GM21529 (cell line): ENCODE measurements around the gene CD4.
A peak's percentile ranks its signal among the peaks of the same experiment; 100 is the strongest.
"Not testable (repeated sequence)": the region's sequence is repeated elsewhere in the genome, so short reads cannot be mapped to it uniquely, and the experiment has no call there.

ENCODE experiments used
- ATAC-seq: cut with Tn5 transposase; IDR thresholded peaks from one replicate; pipeline ENCODE4 v1.9.1; 2021; ENCODE audit not compliant: unreplicated experiment

The CD4 gene

DNA sequence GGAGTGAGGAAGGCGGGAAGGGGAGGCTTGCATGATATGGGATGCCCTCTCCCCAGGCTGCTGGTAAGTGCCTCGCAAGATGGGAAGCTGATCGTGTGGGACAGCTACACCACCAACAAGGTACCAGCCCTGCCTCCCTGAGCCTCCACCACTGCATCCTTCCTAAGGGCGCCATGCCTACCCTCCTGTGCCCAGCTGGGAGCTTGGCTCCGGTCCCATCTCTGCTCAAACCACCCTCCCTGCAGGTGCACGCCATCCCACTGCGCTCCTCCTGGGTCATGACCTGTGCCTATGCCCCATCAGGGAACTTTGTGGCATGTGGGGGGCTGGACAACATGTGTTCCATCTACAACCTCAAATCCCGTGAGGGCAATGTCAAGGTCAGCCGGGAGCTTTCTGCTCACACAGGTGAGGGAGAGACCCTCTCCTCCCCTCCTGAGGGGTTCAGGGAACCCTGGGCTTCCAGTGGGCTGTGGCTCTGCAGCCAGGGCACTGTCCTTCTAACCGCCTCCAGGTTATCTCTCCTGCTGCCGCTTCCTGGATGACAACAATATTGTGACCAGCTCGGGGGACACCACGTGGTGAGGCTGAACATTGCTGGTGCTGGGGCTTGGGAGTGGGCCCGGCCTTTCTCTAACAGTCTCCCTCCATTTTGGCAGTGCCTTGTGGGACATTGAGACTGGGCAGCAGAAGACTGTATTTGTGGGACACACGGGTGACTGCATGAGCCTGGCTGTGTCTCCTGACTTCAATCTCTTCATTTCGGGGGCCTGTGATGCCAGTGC is 54.0 kb downstream of the CD4 start:
- ATAC-seq, result no peak

DNA sequence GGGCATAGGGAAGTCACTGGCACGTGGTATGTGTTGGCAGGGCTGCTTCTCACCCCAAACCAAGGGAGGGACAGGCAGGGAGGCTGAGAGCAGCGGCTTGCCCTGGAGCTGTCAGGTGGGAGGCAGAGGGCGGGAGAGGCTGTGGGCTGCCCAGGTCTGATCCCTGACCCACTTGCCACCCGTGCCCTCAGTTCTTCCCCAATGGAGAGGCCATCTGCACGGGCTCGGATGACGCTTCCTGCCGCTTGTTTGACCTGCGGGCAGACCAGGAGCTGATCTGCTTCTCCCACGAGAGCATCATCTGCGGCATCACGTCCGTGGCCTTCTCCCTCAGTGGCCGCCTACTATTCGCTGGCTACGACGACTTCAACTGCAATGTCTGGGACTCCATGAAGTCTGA is 56.1 kb downstream of the CD4 start:
- no peak for ATAC-seq

DNA sequence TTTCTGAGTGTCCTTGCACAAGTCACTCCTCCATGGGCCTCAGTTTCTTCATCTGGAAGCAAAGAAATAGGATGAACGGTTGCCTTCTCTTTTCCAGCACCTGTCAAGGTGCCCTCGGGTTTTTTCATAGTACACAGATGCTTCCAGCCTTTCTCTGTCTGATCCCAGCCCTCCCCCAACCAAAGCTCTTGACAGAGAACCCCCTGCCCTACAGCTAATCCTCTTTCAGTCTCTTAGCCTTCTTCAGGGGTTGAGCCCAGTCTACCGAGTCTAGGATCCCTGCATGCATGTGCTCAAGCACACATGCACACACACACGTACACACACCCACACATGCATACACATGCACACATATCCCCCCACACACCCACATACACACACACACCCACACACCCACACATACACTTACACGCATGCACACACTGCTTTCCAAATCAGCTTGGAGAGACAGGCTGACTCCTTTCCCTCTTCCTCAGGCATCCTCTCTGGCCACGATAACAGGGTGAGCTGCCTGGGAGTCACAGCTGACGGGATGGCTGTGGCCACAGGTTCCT is 57.1 kb downstream of the CD4 start:
- no peak for ATAC-seq

DNA sequence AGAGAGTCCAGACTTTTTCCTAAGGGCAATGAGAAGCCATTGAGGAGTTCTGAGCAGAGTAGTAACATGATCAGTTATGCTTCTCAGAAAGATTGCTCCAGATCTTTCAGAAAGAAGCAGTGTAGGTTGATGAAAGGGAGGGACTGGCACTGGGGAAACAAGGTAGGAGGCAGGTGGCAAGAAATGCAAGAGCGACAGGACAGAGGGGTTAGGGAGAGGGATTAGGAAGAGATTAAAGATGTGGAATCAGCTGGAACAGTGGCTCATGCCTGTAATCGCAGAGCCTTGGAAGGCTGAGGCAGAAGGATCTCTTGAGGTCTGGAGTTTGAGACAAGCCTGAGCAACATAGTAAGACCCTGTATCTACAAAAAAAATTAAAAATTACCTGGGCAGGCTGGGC is 58.3 kb downstream of the CD4 start:
- ATAC-seq, result no peak

DNA sequence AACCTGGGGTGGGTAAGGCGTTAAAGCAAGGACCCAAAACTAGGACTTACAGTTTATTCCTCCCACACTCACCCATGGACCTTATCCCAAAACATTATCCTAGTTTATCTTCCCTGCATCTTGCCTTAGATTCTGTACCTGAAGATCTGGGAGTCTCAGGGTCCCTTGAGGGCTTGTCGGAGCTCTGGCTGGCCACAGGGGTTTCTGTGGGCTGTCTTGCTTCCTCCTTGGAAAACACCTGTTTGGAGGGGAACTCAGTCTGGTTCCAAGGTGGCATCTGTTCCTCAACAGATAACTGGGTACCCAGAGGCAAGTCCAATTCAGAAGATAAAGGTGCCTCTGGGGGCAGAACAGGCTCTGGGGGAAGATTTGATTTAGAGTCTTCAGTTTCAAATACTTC is 60.1 kb downstream of the CD4 start:
- ATAC-seq, result no peak

DNA sequence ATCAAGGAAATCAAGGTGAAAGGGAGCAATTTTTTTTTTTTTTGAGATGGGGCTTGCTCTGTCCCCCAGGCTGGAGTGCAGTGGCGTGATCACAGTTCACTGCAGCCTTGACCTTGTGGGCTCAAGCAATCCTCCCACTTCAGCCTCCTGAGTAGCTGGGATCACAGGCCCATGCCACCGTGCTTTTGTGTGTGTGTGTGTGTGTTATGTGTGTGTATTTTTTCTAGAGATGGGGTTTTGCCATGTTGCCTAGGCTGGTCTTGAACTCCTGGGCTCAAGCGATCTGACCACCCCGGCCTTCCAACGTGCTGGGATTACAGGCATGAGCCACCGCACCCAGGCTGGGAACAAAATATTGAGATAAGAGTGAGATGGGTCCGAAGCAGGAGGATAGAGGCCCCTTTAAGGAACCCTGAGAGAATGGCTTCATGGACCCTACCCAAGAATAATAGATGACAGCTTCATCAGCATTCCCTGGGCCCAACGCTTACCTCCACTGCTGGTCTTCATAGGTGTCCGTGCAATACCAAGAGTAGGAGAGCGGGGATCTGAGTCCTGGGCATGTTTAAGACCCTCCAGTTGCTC is 60.7 kb downstream of the CD4 start:
- ATAC-seq, result no peak

DNA sequence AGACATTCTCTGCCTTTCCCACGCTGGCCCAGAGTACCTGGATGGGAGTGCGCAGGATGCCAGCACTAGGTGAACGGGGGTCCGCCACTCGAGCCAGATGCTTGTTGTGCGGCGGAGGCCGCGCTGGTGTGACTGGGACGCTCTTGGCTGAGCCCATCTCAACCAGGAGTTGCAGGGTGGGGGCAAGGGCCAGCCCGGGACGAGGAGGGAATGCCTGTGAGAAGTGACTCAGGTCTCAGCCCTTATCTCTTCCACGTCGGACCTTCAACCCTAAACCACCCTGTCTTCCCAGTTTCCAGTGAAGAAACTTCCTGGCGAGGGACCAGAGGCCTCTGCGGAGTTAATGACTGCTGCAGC is 61.4 kb downstream of the CD4 start:
- no peak for ATAC-seq

DNA sequence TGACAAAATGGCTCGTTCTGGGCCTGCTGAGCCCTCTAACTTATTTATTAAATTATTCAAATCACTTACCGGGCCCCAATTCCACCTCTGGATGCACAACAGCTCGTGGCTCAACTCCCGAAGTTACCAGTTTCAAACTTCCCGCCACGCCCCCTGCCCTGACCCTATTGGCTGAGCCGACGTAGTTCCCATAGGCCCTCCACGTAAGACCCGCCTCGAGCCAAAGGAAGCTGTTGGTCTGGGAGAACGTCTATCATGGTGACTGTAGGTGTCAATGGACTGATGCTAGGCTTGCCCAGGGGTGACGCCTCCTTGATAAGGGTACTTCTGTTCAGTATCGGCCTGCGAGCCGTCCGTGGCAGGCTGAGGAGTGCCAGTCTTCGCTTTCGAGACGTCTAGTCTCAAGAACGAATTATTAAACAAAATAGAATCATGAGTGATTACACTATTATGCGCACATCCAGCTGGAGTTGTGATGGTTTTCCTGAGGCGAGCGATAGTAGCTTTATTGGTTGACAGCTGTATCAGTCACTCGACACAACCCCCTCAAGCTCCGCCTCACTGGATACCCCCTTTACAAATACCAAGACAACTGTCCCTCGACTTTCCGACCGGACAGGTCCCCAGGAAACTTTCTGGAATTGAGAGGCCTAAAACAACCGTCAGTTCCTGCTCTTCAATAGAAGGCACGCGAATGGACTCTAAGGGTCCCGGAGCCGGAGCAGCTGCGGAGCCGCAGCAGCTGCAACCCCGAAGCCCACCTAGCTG is 62.0 kb downstream of the CD4 start, which contains the start of gene CDCA3:
CDCA3 (minus strand) TSS at position 134 of the 768 bp plus-strand sequence. CDS start 334 bp downstream, outside the sequence.
- ATAC-seq, result peak; percentile 52

DNA sequence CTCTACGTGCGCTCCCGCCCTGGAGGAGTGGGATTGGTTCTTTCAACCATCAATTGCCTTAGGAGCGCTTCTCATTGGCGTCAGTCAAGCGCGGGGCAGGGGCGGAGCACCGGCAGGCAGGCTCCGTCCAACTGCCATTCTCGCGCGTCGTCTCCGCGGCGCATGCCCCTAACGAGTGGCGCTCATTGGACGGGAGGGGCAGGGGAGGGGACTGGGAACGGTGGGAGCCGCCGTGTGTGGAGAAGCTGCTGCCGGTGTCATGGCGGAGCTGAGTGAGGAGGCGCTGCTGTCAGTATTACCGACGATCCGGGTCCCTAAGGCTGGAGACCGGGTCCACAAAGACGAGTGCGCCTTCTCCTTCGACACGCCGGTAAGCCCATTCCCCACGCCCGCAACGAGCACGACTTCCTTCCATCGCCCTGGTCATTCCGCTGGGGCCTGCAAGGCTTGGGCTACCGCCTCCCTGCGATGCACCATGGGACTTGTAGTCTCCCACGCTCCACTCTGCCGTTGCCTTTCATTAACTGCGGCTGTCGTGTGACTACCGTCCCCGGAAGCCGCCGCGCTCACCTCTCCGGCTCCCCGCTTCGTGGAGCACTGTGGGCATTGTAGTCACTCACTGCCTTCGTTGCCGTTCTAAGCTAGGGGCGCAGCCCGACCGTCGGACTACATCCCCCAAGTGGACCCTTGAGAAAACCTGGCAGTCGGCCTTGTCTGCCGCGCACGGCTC is 62.8 kb downstream of the CD4 start, which contains the start of gene USP5:
USP5 (plus strand) TSS at position 230 of the 730 bp plus-strand sequence; CDS start at position 260, 30 bp downstream.
- peak; percentile 71 for ATAC-seq

DNA sequence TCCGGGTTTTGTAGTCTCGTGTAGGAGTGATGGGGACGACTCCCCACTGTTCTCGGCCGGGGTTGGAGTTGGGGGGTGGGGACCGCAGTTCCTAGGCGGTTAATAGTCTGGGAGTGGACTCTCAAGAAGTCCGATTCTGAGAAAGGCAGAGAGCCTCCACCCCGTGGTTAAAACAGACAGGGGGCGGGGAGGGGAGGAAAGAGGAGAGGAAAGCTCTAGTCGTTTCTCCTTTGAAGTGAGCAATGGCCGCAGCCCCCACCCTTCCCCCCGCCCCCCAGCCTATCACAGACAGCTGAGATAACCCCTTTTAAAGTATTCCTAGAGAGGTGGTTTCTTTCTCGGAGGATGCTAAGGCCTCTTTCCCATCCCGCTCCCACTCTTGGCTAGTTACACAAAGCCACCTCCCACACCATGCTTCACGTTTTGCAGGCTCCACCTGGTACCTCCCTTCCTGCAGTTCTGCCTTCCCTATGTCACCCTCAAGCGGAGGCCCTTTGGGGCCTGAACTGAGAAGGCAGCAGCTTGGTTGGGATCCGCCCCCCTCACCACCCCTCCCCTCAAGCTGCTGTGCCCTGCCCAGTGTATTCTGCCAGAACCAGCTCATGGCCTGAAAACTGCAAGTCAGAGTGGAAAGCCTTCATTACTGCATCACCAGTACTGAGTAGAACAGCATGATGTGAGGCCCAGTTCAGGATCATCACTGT is 63.5 kb downstream of the CD4 start:
- ATAC-seq, result no peak

DNA sequence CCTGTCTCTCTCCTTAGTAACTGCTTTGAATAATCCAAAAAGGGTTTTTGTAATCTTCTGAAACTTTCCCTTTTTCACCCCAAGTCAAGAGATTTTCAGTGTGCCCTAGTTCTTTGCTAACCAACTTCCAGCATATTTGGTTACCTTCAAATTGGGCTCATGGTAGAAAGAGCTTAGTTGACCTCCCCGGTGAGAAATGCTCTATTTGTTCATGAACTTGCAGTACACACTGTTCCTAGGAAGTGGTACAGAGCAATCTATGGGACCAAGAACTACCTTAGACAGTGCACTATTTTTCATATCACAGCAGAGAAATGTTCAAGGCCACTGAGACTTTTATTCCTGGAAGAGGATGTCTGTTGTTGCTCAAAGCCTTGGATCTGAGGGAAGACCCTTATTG is 64.3 kb downstream of the CD4 start:
- no peak for ATAC-seq

DNA sequence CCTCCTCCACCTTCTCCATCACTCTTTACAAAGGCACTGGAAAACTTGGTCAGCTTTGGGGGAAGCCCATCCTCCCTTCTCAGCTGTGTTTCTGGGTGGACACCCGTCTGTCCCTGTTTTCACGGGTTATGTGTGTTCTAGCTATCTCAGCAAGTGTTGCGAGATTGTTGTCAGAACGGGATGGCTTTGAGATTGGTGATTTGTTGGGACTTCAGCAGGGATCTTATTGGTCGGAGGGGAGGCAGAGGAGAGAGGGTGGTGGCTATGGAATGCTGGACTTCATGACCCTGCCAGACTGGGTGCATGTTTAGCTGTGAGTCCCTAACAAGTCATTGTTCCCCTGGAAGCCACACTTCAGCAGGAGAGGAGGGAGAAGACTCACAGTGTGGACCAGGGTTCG is 64.7 kb downstream of the CD4 start:
- no peak for ATAC-seq

DNA sequence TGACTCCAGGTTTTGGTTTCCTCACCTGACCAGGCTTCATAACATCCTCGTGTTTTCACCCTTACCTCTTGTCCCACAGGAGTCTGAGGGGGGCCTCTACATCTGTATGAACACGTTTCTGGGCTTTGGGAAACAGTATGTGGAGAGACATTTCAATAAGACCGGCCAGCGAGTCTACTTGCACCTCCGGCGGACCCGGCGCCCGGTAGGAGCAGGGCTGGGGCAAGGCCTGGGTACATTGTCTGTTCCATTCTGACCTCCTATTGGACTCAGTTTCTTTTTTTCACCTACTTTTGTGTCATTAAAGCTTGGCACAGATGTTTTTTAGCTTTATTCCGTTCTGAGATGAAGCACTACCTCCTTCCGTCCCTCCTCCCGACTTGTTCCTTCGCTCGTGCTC is 66.0 kb downstream of the CD4 start:
- no peak for ATAC-seq

DNA sequence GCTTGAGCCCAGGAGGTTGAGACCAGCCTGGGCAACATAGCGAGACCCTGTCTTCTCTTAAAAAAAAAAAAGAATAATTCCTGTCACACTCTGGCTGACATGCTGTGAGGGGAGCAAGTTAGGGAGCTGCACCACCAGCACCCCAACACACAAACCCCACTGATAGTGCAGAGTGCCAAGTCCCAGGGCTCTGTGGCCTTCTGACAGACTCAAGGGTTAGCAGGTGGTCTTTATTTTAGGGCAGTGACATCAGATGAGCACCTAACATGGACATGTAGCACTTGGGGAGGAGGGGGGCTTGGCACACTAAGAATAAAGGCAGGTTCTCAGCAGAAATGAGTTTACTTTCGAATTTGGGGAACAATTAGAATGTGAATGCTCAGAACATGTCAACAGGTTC is 69.5 kb downstream of the CD4 start:
- no peak for ATAC-seq

DNA sequence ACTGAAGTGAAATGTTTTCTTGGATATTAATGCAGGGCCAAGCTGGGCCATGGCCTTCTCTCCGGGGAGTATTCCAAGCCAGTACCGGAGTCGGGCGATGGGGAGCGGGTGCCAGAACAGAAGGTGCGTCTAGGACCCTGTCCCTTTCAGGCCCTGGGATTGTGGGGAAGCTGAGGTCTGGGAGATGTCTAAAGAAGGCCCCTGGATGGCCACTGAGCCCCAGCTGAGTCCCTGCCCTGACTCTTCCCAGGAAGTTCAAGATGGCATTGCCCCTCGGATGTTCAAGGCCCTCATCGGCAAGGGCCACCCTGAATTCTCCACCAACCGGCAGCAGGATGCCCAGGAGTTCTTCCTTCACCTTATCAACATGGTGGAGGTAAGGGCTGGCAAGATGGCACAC is 70.8 kb downstream of the CD4 start:
- ATAC-seq, result no peak

DNA sequence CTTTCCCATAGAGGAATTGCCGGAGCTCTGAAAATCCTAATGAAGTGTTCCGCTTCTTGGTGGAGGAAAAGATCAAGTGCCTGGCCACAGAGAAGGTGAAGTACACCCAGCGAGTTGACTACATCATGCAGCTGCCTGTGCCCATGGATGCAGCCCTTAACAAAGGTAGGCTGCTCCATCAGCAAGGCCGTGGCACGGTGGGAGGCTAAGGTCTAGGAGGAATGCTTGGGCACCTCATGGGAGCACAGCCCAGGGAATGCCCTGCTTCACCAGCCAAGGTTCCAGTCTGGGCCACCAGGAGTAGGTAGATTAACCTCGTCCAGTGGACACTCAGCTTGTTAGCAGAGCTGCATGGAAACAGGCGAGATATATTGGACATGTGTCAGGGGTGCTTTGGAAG is 71.6 kb downstream of the CD4 start:
- ATAC-seq, result no peak

DNA sequence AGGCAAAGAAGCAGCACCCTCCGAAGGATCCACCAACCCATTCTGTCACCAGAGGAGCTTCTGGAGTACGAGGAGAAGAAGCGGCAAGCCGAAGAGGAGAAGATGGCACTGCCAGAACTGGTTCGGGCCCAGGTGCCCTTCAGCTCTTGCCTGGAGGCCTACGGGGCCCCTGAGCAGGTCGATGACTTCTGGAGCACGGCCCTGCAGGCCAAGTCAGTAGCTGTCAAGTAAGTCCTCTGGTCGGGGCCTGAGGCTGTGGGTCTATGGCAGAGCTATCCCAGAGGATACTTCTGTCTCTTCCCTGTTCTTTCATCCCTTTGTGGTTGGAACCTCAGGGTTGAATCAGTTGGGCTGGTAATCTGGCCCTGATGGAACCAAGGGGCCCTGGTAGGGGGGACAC is 72.1 kb downstream of the CD4 start:
- ATAC-seq, result no peak

DNA sequence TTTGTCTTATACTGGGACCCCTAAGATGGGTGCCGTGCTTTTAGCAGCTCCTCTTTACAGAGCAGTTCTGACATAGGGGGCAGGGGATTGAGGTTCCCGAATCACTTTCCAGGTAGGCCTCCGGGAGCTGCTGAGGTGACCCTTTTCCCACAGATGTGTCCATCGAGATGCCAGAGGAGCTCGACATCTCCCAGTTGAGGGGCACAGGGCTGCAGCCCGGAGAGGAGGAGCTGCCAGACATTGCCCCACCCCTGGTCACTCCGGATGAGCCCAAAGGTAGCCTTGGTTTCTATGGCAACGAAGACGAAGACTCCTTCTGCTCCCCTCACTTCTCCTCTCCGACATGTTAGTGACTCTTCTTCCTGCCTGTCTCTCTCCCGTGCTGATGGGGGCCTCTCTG is 73.7 kb downstream of the CD4 start:
- no peak for ATAC-seq

DNA sequence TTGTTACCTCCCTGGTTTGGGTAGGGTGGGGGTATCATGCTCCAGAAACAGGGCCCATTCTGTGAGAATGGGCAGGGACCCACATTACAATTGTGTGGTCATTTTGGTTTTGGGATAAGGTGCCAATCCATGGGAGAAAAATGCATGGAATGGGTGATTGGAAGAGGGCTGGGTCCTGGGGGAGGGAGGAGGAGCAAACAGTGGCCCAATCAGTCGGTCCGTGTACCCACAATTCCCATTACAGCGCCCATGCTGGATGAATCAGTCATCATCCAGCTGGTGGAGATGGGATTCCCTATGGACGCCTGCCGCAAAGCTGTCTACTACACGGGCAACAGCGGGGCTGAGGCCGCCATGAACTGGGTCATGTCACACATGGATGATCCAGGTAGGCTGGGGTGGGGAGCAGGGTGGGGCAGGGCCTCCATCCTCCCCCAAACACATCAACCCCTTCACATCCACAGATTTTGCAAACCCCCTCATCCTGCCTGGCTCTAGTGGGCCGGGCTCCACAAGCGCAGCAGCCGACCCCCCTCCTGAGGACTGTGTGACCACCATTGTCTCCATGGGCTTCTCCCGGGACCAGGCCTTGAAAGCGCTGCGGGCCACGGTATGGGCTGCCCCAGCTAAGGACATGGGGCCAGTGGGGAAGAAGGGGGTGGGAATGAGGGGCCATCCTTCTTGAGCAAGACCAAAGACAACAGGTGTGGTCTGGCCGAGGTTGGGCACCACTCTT is 74.4 kb downstream of the CD4 start:
- no peak for ATAC-seq

DNA sequence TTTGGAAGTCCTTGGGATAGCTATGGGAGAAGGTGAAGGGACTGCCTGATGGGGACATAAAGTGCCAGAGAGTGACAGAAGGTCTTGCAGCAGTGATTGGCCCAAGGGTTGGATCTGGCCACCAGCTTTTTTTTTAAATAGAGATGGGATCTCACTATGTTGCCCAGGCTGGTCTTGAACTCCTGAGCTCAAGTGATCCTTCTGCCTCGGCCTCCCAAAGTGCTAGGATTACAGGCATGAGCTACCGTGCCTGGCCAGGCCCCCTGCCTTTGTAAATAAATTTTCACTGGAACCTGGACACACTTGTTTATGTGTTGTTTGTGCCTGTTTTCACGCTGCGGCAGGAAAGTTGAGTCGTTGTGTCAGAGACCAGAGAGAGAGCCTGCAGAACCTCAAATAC is 76.0 kb downstream of the CD4 start:
- ATAC-seq, result not testable (repeated sequence)
